ENCODE results near the gene RLF.

RLF gene

GRCh38 chr1:40232444-40232843, 71.3 kb downstream of the RLF start:
- DNase-seq (ENCODE audit: low spot score) = no peak

- no peak for DNase-seq (ENCODE audit: low spot score)
Observed at GRCh38 chr1:40239626-40240025, 78.4 kb downstream of the RLF start.

- no peak for DNase-seq (ENCODE audit: low spot score)
Observed at GRCh38 chr1:40240390-40240789, 79.2 kb downstream of the RLF start.

- DNase-seq (ENCODE audit: low spot score) = no peak
Observed at GRCh38 chr1:40241362-40241761, 80.2 kb downstream of the RLF start.

GRCh38 chr1:40243351-40243750, 82.2 kb downstream of the RLF start:
- no peak for DNase-seq (ENCODE audit: low spot score)

GRCh38 chr1:40244138-40244744, 83.1 kb downstream of the RLF start:
- DNase-seq (ENCODE audit: low spot score) = no peak

GRCh38 chr1:40245686-40246085, 84.5 kb downstream of the RLF start:
- no peak for DNase-seq (ENCODE audit: low spot score)

- peak; percentile 54 for DNase-seq (ENCODE audit: low spot score)
Observed at GRCh38 chr1:40247655-40248054, 86.5 kb downstream of the RLF start, which contains the start of gene TMCO2. TSS of gene TMCO2 (plus strand) at chr1:40247937. CDS start at chr1:40247994, 57 bp downstream.

- DNase-seq (ENCODE audit: low spot score) = no peak
Observed at GRCh38 chr1:40248412-40248811, 87.2 kb downstream of the RLF start.

GRCh38 chr1:40251456-40251855, 90.3 kb downstream of the RLF start:
- DNase-seq (ENCODE audit: low spot score) = no peak

GRCh38 chr1:40252601-40253000, 91.4 kb downstream of the RLF start:
- no peak for DNase-seq (ENCODE audit: low spot score)

- no peak for DNase-seq (ENCODE audit: low spot score)
Observed at GRCh38 chr1:40255231-40255630, 94.0 kb downstream of the RLF start.

- DNase-seq (ENCODE audit: low spot score) = no peak
Observed at GRCh38 chr1:40256401-40257084, 95.4 kb downstream of the RLF start.

GRCh38 chr1:40257313-40257687, 96.1 kb downstream of the RLF start:
- no peak for DNase-seq (ENCODE audit: low spot score)

GRCh38 chr1:40257688-40258444, 96.7 kb downstream of the RLF start, which contains the start of gene ZMPSTE24:
TSS of gene ZMPSTE24 (plus strand) at chr1:40258236. CDS start at chr1:40258272, 36 bp downstream.
- peak; percentile 55 for DNase-seq (ENCODE audit: low spot score)

- no peak for DNase-seq (ENCODE audit: low spot score)
Observed at GRCh38 chr1:40258445-40258769, 97.2 kb downstream of the RLF start.

- DNase-seq (ENCODE audit: low spot score) = no peak
Observed at GRCh38 chr1:40264354-40264781, 103.2 kb downstream of the RLF start.

GRCh38 chr1:40265298-40265697, 104.1 kb downstream of the RLF start:
- DNase-seq (ENCODE audit: low spot score) = no peak

GRCh38 chr1:40265919-40266318, 104.7 kb downstream of the RLF start:
- no peak for DNase-seq (ENCODE audit: low spot score)

GRCh38 chr1:40266786-40267535, 105.8 kb downstream of the RLF start:
- no peak for DNase-seq (ENCODE audit: low spot score)

- DNase-seq (ENCODE audit: low spot score) = no peak
Observed at GRCh38 chr1:40267767-40268187, 106.6 kb downstream of the RLF start.

GRCh38 chr1:40268211-40268610, 107.0 kb downstream of the RLF start:
- no peak for DNase-seq (ENCODE audit: low spot score)

All from HuH-7.5 (cell line).